HepG2 (cell line): ENCODE results near the gene SLC38A4. TPM values are rescaled to one million over a fixed set of nuclear protein-coding genes. Genes with fewer than 3 reads are reported as not detected.

Experiments used
- AKAP8 ChIP-seq: sonication (generic); formaldehyde crosslinking; IDR thresholded peaks from 2 replicates; pipeline ENCODE4 v1.5.1; 2020; ENCODE audit warnings: mild to moderate bottlenecking, missing genetic modification reagents
- HDAC1 ChIP-seq: sonication (generic); formaldehyde crosslinking; IDR thresholded peaks from 2 replicates; pipeline ENCODE4 v1.5.1; 2020; ENCODE audit warnings: mild to moderate bottlenecking, missing genetic modification reagents
- HNF4A ChIP-seq: sonication (generic); formaldehyde crosslinking; IDR thresholded peaks from 2 replicates; pipeline ENCODE4 v1.4.0; 2020; ENCODE audit warnings: missing genetic modification reagents
- HNRNPLL ChIP-seq: fragments of 200-400 bp; formaldehyde crosslinking; IDR thresholded peaks from 2 replicates; pipeline ENCODE4 v1.6.1; 2017; ENCODE audit warnings: mild to moderate bottlenecking, low read depth, low read length; ENCODE audit not compliant: poor library complexity, severe bottlenecking
- IRF1 ChIP-seq: sonication (generic); formaldehyde crosslinking; IDR thresholded peaks from 2 replicates; pipeline ENCODE4 v1.4.0; 2020; ENCODE audit warnings: low read depth, mild to moderate bottlenecking, missing genetic modification reagents
- NCOR1 ChIP-seq: fragments of 200-600 bp; sonication (generic); IDR thresholded peaks from 2 replicates; pipeline ENCODE4 v1.7.0; 2017; ENCODE audit warnings: antibody characterized with exemption, low read length, borderline replicate concordance
- PAXIP1 ChIP-seq: sonication (generic); formaldehyde crosslinking; conservative IDR thresholded peaks from 2 replicates; pipeline ENCODE4 v1.4.0; 2020; ENCODE audit warnings: mild to moderate bottlenecking, missing genetic modification reagents, moderate library complexity
- ZBTB42 ChIP-seq: sonication (generic); formaldehyde crosslinking; IDR thresholded peaks from 2 replicates; pipeline ENCODE4 v1.5.0; 2020; ENCODE audit warnings: mild to moderate bottlenecking, missing genetic modification reagents
- ZNF331 ChIP-seq: sonication (generic); formaldehyde crosslinking; IDR thresholded peaks from 2 replicates; pipeline ENCODE4 v1.4.0; 2020; ENCODE audit warnings: missing genetic modification reagents
- ZNF501 ChIP-seq: sonication (generic); formaldehyde crosslinking; IDR thresholded peaks from 2 replicates; pipeline ENCODE4 v1.5.1; 2020; ENCODE audit warnings: mild to moderate bottlenecking, moderate library complexity, missing genetic modification reagents
- ZNF766 ChIP-seq: sonication (generic); formaldehyde crosslinking; IDR thresholded peaks from 2 replicates; pipeline ENCODE4 v1.5.0; 2020; ENCODE audit warnings: missing genetic modification reagents, borderline replicate concordance
- polyA plus RNA-seq, 8 experiments: library from polyadenylated mRNA; depleted of rRNA in 3 of 8; stranded (reverse) in 7 of 8; unstranded in 1 of 8; fragments of >200 nt; fragmentation: Illumina TruSeq in 4 of 8; extraction: Trizol in 4 of 8; gene quantifications; 2 replicates each; pipeline versions ENCODE4 v1.2.1 to v1.2.3, GENCODE V29; 2011 to 2016; ENCODE audit warnings: low read depth in 4 of 8, missing spikeins in 1 of 8, mixed read lengths in 1 of 8; ENCODE audit not compliant: insufficient read depth in 1 of 8
- total RNA-seq, 5 experiments: library from RNA; depleted of rRNA; stranded (reverse); fragments of >200 nt; fragmentation: Illumina TruSeq; extraction: Trizol; gene quantifications; 2 replicates each; pipeline ENCODE4 v1.2.3, GENCODE V29; 2016; ENCODE audit warnings: low read depth in 1 of 5
- TF ChIP-seq, protein P1 (sequence below): sonication (generic); formaldehyde crosslinking; IDR thresholded peaks from 2 replicates; pipeline ENCODE4 v1.4.0; 2020; ENCODE audit warnings: mild to moderate bottlenecking, missing genetic modification reagents
- TF ChIP-seq, protein P2 (sequence below): sonication (generic); formaldehyde crosslinking; IDR thresholded peaks from 2 replicates; pipeline ENCODE4 v1.8.1; 2023; ENCODE audit warnings: mild to moderate bottlenecking, missing genetic modification reagents, borderline replicate concordance
- TF ChIP-seq, protein P3 (sequence below): sonication (generic); formaldehyde crosslinking; IDR thresholded peaks from 2 replicates; pipeline ENCODE4 v1.8.0; 2023; ENCODE audit warnings: mild to moderate bottlenecking, missing genetic modification reagents

Gene SLC38A4
- total and polyA plus RNA-seq, 2 of the 13 experiments (the other 11 are each of a cell fraction or from before 2014, with no cell fraction given): 3.5 to 5.2 TPM

- TF ChIP-seq PAXIP1 (CRISPR knock-in tag) (0 out of 2 replicates have a peak, but pooled peaks have one; percentile 14), IRF1 (CRISPR knock-in tag) (no peak), HNRNPLL (peak; percentile 62), ZBTB42 (CRISPR knock-in tag) (no peak), AKAP8 (CRISPR knock-in tag) (no peak), NCOR1 (peak; percentile 25; the same call in 1 of the 2 replicates), ZNF766 (no peak), HNF4A (CRISPR knock-in tag) (0 out of 2 replicates have a peak, but pooled peaks have one; percentile 10), ZNF331 (CRISPR knock-in tag) (0 out of 2 replicates have a peak, but pooled peaks have one; percentile 20), HDAC1 (CRISPR knock-in tag) (peak; percentile 83), ZNF501 (CRISPR knock-in tag) (peak; percentile 67)
- TF ChIP-seq, protein P1, sequence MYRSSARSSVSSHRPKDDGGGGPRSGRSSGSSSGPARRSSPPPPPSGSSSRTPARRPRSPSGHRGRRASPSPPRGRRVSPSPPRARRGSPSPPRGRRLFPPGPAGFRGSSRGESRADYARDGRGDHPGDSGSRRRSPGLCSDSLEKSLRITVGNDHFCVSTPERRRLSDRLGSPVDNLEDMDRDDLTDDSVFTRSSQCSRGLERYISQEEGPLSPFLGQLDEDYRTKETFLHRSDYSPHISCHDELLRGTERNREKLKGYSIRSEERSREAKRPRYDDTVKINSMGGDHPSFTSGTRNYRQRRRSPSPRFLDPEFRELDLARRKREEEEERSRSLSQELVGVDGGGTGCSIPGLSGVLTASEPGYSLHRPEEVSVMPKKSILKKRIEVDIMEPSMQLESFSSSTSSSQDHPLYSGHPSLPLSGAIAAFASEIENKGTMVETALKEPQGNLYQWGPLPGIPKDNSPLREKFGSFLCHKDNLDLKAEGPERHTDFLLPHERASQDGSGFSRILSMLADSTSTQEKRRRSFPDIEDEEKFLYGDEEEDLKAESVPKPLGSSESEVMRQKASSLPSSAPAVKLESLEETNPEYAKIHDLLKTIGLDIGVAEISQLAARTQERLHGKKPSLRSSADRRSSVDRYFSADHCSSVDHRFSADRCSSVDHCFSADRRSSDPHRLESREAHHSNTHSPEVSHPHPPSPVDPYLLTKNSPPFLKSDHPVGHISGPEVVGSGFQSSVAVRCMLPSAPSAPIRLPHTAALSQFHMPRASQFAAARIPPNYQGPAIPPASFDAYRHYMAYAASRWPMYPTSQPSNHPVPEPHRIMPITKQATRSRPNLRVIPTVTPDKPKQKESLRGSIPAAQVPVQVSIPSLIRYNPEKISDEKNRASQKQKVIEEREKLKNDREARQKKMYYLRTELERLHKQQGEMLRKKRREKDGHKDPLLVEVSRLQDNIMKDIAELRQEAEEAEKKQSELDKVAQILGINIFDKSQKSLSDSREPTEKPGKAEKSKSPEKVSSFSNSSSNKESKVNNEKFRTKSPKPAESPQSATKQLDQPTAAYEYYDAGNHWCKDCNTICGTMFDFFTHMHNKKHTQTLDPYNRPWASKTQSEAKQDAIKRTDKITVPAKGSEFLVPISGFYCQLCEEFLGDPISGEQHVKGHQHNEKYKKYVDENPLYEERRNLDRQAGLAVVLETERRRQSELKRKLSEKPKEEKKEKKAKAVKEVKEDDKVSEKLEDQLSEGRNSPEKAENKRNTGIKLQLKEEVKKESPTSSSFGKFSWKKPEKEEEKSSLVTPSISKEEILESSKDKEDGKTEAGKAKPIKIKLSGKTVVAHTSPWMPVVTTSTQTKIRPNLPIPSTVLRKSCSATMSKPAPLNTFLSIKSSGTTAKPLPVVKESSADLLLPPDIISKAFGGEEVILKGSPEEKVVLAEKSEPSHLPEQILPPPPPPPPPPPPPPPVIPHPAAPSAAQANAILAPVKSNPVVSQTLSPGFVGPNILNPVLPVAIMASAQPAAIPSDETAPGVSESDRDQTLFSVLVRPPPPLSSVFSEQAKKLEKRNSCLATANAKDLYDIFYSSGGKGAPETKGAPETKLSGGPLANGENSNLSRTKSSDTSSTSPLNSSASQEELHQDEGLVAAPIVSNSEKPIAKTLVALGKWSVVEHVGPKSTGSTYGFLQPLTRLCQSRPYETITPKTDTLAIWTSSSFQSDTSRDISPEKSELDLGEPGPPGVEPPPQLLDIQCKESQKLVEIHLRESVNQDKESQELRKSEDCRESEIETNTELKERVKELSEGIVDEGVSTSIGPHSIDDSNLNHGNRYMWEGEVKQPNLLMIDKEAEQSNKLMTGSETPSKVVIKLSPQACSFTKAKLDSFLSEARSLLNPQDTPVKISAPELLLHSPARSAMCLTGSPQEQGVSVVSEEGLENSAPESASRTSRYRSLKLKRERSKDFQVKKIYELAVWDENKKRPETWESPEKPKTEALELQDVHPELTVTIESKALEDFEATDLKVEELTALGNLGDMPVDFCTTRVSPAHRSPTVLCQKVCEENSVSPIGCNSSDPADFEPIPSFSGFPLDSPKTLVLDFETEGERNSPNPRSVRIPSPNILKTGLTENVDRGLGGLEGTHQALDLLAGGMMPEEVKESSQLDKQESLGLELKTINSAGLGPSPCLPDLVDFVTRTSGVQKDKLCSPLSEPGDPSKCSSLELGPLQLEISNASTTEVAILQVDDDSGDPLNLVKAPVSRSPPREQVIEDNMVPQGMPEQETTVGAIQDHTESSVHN (CRISPR knock-in tag): no peak
- TF ChIP-seq, protein P2, sequence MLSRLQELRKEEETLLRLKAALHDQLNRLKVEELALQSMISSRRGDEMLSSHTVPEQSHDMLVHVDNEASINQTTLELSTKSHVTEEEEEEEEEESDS (CRISPR knock-in tag): peak; percentile 37; the same call in 1 of the 2 replicates
- TF ChIP-seq, protein P3, sequence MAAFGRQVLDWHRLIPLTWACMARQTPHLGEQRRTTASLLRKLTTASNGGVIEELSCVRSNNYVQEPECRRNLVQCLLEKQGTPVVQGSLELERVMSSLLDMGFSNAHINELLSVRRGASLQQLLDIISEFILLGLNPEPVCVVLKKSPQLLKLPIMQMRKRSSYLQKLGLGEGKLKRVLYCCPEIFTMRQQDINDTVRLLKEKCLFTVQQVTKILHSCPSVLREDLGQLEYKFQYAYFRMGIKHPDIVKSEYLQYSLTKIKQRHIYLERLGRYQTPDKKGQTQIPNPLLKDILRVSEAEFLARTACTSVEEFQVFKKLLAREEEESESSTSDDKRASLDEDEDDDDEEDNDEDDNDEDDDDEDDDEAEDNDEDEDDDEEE (CRISPR knock-in tag): no peak
Observed at GRCh38 chr12:46825591-46826414, at the start of gene SLC38A4 (continued).
